HCT116 (cell line): ENCODE measurements around the gene LMOD1. TPM values are rescaled to one million over a fixed set of nuclear protein-coding genes. Genes with fewer than 3 reads are reported as not detected.

Experiments used
- ATAC-seq: fragments of 200-7000 bp; cut with Tn5 transposase; 2 replicates; pipeline ENCODE4 v1.9.1; 2020; ENCODE audit warnings: mild to moderate bottlenecking, moderate library complexity
- BruUV-seq: library from RNA; stranded (reverse); fragments of 400-500 nt; replicated peaks from 2 replicates; lab custom pipeline; 2021; lab: Mats Ljungman, UMichigan
- CTCF ChIA-PET: fragments of 300-600 bp; sonication (Branson Sonifier 250); formaldehyde crosslinking; loops from one replicate; lab custom pipeline; 2021; ENCODE audit warnings: antibody characterized with exemption; lab: Charles Lee
- POLR2A ChIA-PET: fragments of 300-600, 350-600 bp; sonication (Branson Sonifier 250); formaldehyde crosslinking; loops from one replicate; lab custom pipeline; 2021; ENCODE audit warnings: antibody characterized with exemption; lab: Charles Lee
- RAD21 ChIA-PET, 2 experiments: fragments of 300-600 bp; sonication (Branson Sonifier 250); formaldehyde crosslinking; loops; one replicate each; lab custom pipeline; 2023; ENCODE audit warnings: low total read pairs in 2 of 2; ENCODE audit not compliant: uncharacterized antibody in 2 of 2, unreplicated experiment in 2 of 2, low non-redundant PET in 1 of 2; lab: Charles Lee
- DNase-seq: peaks from one replicate; pipeline ENCODE4 v3.0.0-alpha.2; 2010; ENCODE audit warnings: low read depth, low spot score
- H2AFZ ChIP-seq: fragments of 200-600 bp; shearing (Covaris generic), sonication (generic); 2 replicates; pipeline ENCODE4 v1.6.1; 2017; ENCODE audit warnings: low read depth, mixed run types, mixed read lengths, antibody characterized with exemption, low read length; ENCODE audit not compliant: poor library complexity, severe bottlenecking
- H3K27ac ChIP-seq: 2 replicates; pipeline ENCODE4 v1.5.1; 2012; ENCODE audit warnings: low read depth, low read length
- H3K27me3 ChIP-seq: fragments of 200-600 bp; sonication (generic); 2 replicates; pipeline ENCODE4 v1.6.1; 2016; ENCODE audit warnings: mixed run types, low read length, mixed read lengths; ENCODE audit not compliant: insufficient read depth
- H3K36me3 ChIP-seq, 2 experiments: fragments of 200-500 bp in 1 of 2; fragments of 200-600 bp in 1 of 2; sonication (Bioruptor generic) in 1 of 2; sonication (generic) in 1 of 2; 2 replicates each; pipeline versions ENCODE4 v1.5.1 to v1.6.1; 2014 to 2016; ENCODE audit warnings: low read length in 2 of 2, inconsistent platforms in 1 of 2, mixed read lengths in 1 of 2, mixed run types in 1 of 2; ENCODE audit not compliant: insufficient read depth in 2 of 2, control insufficient read depth in 1 of 2
- H3K4me1 ChIP-seq, 2 experiments: fragments of 200-600 bp in 1 of 2; sonication (generic) in 1 of 2; 2 replicates each; pipeline versions ENCODE4 v1.5.1 to v1.6.1; 2012 to 2017; ENCODE audit warnings: low read length in 2 of 2, inconsistent platforms in 1 of 2, mild to moderate bottlenecking in 1 of 2, mixed read lengths in 1 of 2, mixed run types in 1 of 2, moderate library complexity in 1 of 2; ENCODE audit not compliant: insufficient read depth in 2 of 2, control insufficient read depth in 1 of 2
- H3K4me2 ChIP-seq: fragments of 200-600 bp; sonication (generic); 2 replicates; pipeline ENCODE4 v1.6.1; 2017; ENCODE audit warnings: mixed run types, low read length, mixed read lengths
- H3K4me3 ChIP-seq, 2 experiments: fragments of 200-600 bp in 1 of 2; sonication (generic) in 1 of 2; replicated peaks in 1 of 2; 2 replicates each; pipeline ENCODE4 v1.5.1; 2011 to 2016; ENCODE audit warnings: low read length in 2 of 2, control low read depth in 1 of 2, low read depth in 1 of 2, mild to moderate bottlenecking in 1 of 2, mixed read lengths in 1 of 2, mixed run types in 1 of 2
- H3K79me2 ChIP-seq: fragments of 200-600 bp; sonication (generic); 2 replicates; pipeline ENCODE4 v1.6.1; 2017; ENCODE audit warnings: mild to moderate bottlenecking, mixed run types, low read length, moderate library complexity, mixed read lengths; ENCODE audit not compliant: insufficient read depth
- H3K9ac ChIP-seq: fragments of 200-600 bp; sonication (generic); 2 replicates; pipeline ENCODE4 v1.6.1; 2016; ENCODE audit warnings: low read length, mixed read lengths
- H3K9me2 ChIP-seq: fragments of 200-600 bp; sonication (generic), shearing (Covaris generic); 2 replicates; pipeline ENCODE4 v1.6.1; 2017; ENCODE audit warnings: mixed run types, mild to moderate bottlenecking, moderate library complexity; ENCODE audit not compliant: insufficient read depth
- H3K9me3 ChIP-seq, 2 experiments: fragments of 200-500 bp in 1 of 2; fragments of 200-600 bp in 1 of 2; sonication (Bioruptor generic) in 1 of 2; sonication (generic) in 1 of 2; 2 replicates each; pipeline ENCODE4 v1.6.1; 2014 to 2017; ENCODE audit warnings: low read length in 2 of 2, mixed read lengths in 2 of 2, inconsistent platforms in 1 of 2, low read depth in 1 of 2, mild to moderate bottlenecking in 1 of 2, mixed run types in 1 of 2, moderate library complexity in 1 of 2; ENCODE audit not compliant: control insufficient read depth in 1 of 2, insufficient read depth in 1 of 2
- H4K20me1 ChIP-seq: fragments of 200-600 bp; sonication (generic), shearing (Covaris generic); 2 replicates; pipeline ENCODE4 v1.6.1; 2017; ENCODE audit warnings: mixed run types, mild to moderate bottlenecking, moderate library complexity; ENCODE audit not compliant: insufficient read depth
- EGR1 ChIP-seq: IDR thresholded peaks from 2 replicates; pipeline ENCODE4 v1.6.1; 2012; ENCODE audit warnings: low read depth
- EZH2 ChIP-seq: fragments of 200-600 bp; sonication (generic); IDR thresholded peaks from 2 replicates; pipeline ENCODE4 v1.6.1; 2017; ENCODE audit warnings: antibody characterized with exemption, mixed run types
- EZH2phosphoT487 ChIP-seq: fragments of 200-600 bp; IDR thresholded peaks from 2 replicates; pipeline ENCODE4 v1.6.1; 2018; ENCODE audit warnings: antibody characterized with exemption, borderline replicate concordance
- POLR2AphosphoS5 ChIP-seq: IDR thresholded peaks from 2 replicates; pipeline ENCODE4 v1.6.1; 2011; ENCODE audit warnings: mild to moderate bottlenecking, low read depth, low read length, moderate library complexity
- REST ChIP-seq: IDR thresholded peaks from 2 replicates; pipeline ENCODE4 v1.6.1; 2012; ENCODE audit warnings: low read depth
- SP1 ChIP-seq: IDR thresholded peaks from 2 replicates; pipeline ENCODE4 v1.6.1; 2012; ENCODE audit warnings: low read depth
- ZFX ChIP-seq: fragments of 450-650 bp; IDR thresholded peaks from 2 replicates; pipeline ENCODE4 v1.6.1; 2017
- ZNF274 ChIP-seq: fragments of 200-500 bp; sonication (Bioruptor generic); IDR thresholded peaks from 2 replicates; pipeline ENCODE4 v1.6.1; 2014; ENCODE audit warnings: mild to moderate bottlenecking, low read depth, low read length, inconsistent platforms
- intact Hi-C: fragments of 100-400 bp; cut with micrococcal nuclease; formaldehyde crosslinking; loops from 2 replicates; pipeline ENCODE4 v1.10.0; 2022
- total RNA-seq: library from RNA; stranded (reverse); gene quantifications from one replicate; pipeline ENCODE4 v1.2.1, GENCODE V29; 2021; ENCODE audit not compliant: unreplicated experiment
- TF ChIP-seq, protein P1 (sequence below), 3 experiments: fragments of 200-600 bp in 1 of 3; sonication (generic) in 1 of 3; IDR thresholded peaks in 2 of 3; conservative IDR thresholded peaks in 1 of 3; 2 replicates each; pipeline ENCODE4 v1.5.1; 2012 to 2017; ENCODE audit warnings: low read depth in 2 of 3, low read length in 2 of 3, antibody characterized with exemption in 1 of 3, borderline replicate concordance in 1 of 3, control low read depth in 1 of 3, mild to moderate bottlenecking in 1 of 3, mixed read lengths in 1 of 3, mixed run types in 1 of 3, moderate library complexity in 1 of 3; ENCODE audit not compliant: insufficient read depth in 1 of 3

LMOD1 gene
- total RNA-seq, 1 experiment from 2014 or later: 0.12 TPM

GRCh38 chr1:201955729-201956143 lies 9.4 kb upstream of the LMOD1 start:
- Histone ChIP-seq H3K9ac (peak overlapping the region; percentile 96), H3K36me3 (peaks cover 15 to 23% of the 10 kb centered on the region in 2 experiments), H3K79me2 (peaks cover 48% of the 10 kb centered on the region)
- DNase-seq: no peak
- CTCF ChIA-PET: interaction anchor here (1.1 to 2.3 kb wide), 2 partner anchors 17 to 60 kb away, joined by 4 to 13 read pairs; no protein-coding TSS in a partner anchor
- peak; percentile 5; the same call in 1 of the 2 replicates for TF ChIP-seq ZFX
- no peak for TF ChIP-seq ZNF274
- no peak for TF ChIP-seq EZH2
- TF ChIP-seq EGR1: no peak
- TF ChIP-seq, all 23 proteins: peak for 1
- peak overlapping the region; percentile 79 for H3K27ac ChIP-seq
- TSS peak; percentile 66 for BruUV-seq
- H3K4me3 ChIP-seq: peak overlapping the region; percentile 91 to 94
- RAD21 ChIA-PET: no interaction called here
- no peaks in the 10 kb centered on the region for H3K9me2 ChIP-seq
- intact Hi-C loops: loop anchor here (5.0 kb wide), 1 partner anchor 58 kb away; no protein-coding TSS in a partner anchor
- POLR2A ChIA-PET: interaction anchor here (1.0 to 1.3 kb wide), 4 partner anchors 8 to 60 kb away, joined by 3 to 5 read pairs (median 3); no protein-coding TSS in a partner anchor
- no peaks in the 10 kb centered on the region for H3K9me3 ChIP-seq
- H3K4me2 ChIP-seq: peak overlapping the region; percentile 73
- no peaks in the 10 kb centered on the region for H3K27me3 ChIP-seq
- H4K20me1 ChIP-seq: 0 out of 2 replicates have a peak, but pooled peaks cover 3% of the 10 kb centered on the region
- no peak overlapping the region for H2AFZ ChIP-seq
- peak; percentile 62 for ATAC-seq
- H3K4me1 ChIP-seq: peaks cover 4 to 10% of the 10 kb centered on the region in 2 experiments; a peak in 1 of 4 replicates

- no TSS peak for BruUV-seq
- ATAC-seq (peak; percentile 99), DNase-seq (peak; percentile 96)
- Histone ChIP-seq H4K20me1 (0 out of 2 replicates have a peak, but pooled peaks cover 3% of the 10 kb centered on the region), H3K9me2 (no peaks in the 10 kb centered on the region), H3K79me2 (peaks cover 42% of the 10 kb centered on the region), H3K4me2 (peak within 1 kb of the TSS; percentile 73), H2AFZ (no peak within 1 kb of the TSS), H3K36me3 (peaks cover 15 to 20% of the 10 kb centered on the region in 2 experiments), H3K9me3 (no peaks in the 10 kb centered on the region), H3K27me3 (no peaks in the 10 kb centered on the region), H3K4me3 (peak within 1 kb of the TSS; percentile 91 to 94), H3K9ac (peak within 1 kb of the TSS; percentile 96), H3K27ac (peak within 1 kb of the TSS; percentile 79), H3K4me1 (peaks cover 4 to 10% of the 10 kb centered on the region in 2 experiments; a peak in 1 of 4 replicates)
- POLR2A ChIA-PET: interaction anchor here (0.6 to 1.4 kb wide), 8 partner anchors 9 to 235 kb away, joined by 3 to 7 read pairs (median 4); no protein-coding TSS in a partner anchor
- CTCF ChIA-PET: interaction anchor here (1.1 to 2.3 kb wide), 2 partner anchors 17 to 59 kb away, joined by 4 to 13 read pairs; no protein-coding TSS in a partner anchor
- RAD21 ChIA-PET: no interaction called here
- intact Hi-C loops: loop anchor here (5.0 kb wide), 1 partner anchor 58 kb away; no protein-coding TSS in a partner anchor
- peak; percentile 98 for TF ChIP-seq POLR2AphosphoS5
- no peak for TF ChIP-seq EZH2phosphoT487
- TF ChIP-seq, protein P1, sequence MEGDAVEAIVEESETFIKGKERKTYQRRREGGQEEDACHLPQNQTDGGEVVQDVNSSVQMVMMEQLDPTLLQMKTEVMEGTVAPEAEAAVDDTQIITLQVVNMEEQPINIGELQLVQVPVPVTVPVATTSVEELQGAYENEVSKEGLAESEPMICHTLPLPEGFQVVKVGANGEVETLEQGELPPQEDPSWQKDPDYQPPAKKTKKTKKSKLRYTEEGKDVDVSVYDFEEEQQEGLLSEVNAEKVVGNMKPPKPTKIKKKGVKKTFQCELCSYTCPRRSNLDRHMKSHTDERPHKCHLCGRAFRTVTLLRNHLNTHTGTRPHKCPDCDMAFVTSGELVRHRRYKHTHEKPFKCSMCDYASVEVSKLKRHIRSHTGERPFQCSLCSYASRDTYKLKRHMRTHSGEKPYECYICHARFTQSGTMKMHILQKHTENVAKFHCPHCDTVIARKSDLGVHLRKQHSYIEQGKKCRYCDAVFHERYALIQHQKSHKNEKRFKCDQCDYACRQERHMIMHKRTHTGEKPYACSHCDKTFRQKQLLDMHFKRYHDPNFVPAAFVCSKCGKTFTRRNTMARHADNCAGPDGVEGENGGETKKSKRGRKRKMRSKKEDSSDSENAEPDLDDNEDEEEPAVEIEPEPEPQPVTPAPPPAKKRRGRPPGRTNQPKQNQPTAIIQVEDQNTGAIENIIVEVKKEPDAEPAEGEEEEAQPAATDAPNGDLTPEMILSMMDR (IDR thresholded peaks at IDR 0.05 in 2 of 3, conservative IDR thresholded peaks at IDR 0.05 in 1 of 3; ENCODE audit: borderline replicate concordance in 1 of 3, insufficient read depth in 1 of 3, low read depth in 2 of 3, low read length in 2 of 3): no peak
- TF ChIP-seq REST: no peak
- TF ChIP-seq SP1: peak; percentile 93
Measured at GRCh38 chr1:201955009-201955728, 8.8 kb upstream of the LMOD1 start, which contains the start of gene TIMM17A. TIMM17A (plus strand) TSS chr1:201955503; CDS start chr1:201955527, 24 bp downstream.
